Hematopoietic multipotent progenitor cell treated with erythropoietin and hydrocortisone succinate and interleukin-3 and kit ligand, for 6 days (in vitro differentiated cells): ENCODE data around the gene DTNB.
"Not testable (repeated sequence)": the region's sequence is repeated elsewhere in the genome, so short reads cannot be mapped to it uniquely, and the experiment has no call there.

Experiments used
- DNase-seq: peaks from one replicate; pipeline ENCODE4 v3.0.0-alpha.2; 2015

The DTNB gene

GRCh38 chr2:25673300-25674076 is at the start of gene DTNB:
TSS of gene DTNB (minus strand) at chr2:25673577. CDS start at chr2:25652660, 20,917 bp downstream.
- DNase-seq = peak; percentile 70

- no peak for DNase-seq
These were observed 48.8 kb upstream of the DTNB start for GRCh38 chr2:25722224-25722623.

DNA sequence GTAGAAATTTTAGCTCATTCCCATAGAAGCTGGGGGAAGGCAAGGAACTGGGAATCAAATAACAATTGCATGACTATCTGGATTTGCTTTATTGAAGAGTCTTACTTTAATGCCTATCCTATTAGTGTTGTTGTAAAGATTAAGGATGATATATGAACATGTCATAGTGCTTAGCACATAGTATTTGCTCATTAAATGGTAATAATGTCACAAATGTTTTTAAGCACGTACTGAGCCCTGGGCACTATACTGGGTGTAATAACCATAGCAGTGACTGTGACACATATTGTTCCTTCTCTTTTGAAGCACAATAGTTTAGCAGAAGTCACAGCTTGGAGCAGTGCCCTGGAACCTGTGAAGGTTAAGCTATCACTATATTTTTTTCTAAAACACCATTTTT is 47.2 kb upstream of the DTNB start:
- no peak for DNase-seq

- no peak for DNase-seq
These were observed 41.4 kb upstream of the DTNB start for GRCh38 chr2:25714740-25715139.

DNA sequence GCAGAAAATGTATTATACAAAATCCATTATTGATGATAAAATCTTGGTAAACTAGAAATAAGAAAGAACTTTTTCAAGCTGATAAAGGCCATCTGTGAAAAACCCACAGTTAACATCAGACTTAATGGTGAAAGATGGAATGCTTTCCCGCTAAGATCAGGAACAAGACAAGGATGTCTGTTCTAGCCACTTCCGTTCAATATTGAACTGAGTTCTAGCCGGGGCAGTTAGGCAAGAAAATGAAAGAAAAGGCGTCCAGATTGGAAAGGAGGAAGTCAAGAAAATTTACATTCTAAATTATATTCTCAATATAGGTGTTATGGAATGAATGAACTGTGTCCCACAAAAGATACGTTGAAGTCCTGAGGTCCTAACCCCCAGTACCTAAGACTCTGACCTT is 39.1 kb upstream of the DTNB start:
- peak; percentile 21 for DNase-seq

DNA sequence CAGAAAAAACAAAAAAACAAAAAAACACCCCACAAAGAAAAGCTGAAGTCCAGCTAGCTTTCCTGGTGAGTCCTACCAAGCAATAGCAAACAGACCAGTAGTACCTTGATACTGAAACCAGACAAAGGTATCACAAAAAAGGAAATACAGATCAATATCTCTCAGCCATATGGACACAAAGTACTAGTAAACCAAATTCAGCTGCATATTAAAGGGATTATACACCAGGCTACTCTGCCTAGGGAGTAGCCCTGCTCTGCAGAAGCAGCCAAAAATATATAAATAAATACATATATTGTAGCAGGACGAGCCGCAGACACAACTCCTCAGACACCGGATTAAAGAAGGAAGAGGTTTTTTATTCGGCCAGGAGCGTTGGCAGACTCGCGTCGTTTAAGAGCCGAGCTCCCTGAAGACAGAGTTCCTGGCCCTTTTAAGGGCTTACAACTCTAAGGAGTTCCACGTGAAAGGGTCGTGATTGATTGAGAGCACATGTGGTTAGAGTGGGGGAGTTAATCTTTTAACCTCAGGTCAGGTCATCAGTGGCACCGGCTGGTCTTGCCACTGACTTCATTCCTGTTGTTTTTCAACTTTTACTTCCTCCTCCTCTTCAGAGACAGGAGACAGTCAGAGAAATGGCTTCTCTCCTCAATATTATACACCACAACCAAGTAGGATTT is 38.4 kb upstream of the DTNB start:
- peak; percentile 13 for DNase-seq

- DNase-seq = no peak
These were observed 37.4 kb upstream of the DTNB start for GRCh38 chr2:25710750-25711149.

GRCh38 chr2:25709349-25709748 is 36.0 kb upstream of the DTNB start:
- no peak for DNase-seq

- DNase-seq = no peak
These were observed 34.7 kb upstream of the DTNB start for GRCh38 chr2:25707927-25708590.

DNA sequence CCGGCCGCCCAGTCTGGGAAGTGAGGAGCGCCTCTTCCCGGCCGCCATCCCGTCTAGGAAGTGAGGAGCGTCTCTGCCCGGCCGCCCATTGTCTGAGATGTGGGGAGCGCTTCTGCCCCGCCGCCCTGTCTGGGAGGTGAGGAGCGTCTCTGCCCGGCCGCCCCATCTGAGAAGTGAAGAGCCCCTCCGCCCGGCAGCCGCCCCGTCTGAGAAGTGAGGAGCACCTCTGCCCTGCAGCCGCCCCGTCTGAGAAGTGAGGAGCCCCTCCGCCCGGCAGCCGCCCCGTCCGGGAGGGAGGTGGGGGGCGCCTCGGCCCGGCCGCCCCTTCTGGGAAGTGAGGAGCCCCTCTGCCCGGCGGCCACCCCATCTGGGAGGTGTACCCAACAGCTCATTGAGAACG is 32.2 kb upstream of the DTNB start:
- DNase-seq = not testable (repeated sequence)

DNA sequence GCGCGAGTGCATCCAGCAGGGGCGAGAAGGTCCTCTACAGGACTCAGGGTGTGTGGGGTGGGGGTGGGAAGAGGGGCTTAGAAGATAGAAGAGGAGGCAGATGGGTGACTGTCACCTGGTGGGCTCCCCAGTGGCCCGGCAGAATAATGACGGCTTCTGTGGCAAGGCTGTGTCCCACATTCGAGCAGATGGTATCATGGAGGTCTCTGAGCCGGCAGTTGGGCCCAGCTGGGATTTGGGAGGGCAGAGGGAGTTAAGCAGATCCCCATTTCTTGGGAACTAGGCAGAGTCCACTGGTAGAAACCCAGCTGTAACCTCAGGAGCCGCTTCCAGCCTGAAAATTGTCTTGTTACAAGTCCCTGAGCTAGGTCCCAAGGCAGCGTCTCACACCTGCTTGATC is 28.4 kb upstream of the DTNB start:
- no peak for DNase-seq

DNA sequence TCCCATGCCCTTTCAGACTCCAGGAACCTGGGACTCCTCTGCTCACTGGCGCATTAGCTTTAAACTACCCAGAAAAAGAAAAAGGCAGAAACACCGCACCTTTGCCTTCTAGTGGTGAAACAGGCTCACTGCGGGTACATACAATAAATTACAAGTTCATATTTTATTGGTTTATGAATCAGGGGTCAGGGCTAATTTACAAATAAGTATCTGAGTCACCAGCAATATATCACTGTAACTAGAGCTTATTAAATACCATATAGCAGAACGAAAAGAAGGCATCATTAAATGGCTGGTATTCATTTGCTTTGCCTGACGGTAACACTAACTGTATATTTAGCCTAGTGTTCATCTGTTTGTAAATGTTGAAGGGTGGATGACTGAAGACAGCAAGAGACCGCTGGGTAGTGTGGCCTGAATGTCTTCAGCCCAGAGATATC is 26.9 kb upstream of the DTNB start:
- DNase-seq = peak; percentile 70

- DNase-seq = no peak
These were observed 25.8 kb upstream of the DTNB start for GRCh38 chr2:25699216-25699615.

DNA sequence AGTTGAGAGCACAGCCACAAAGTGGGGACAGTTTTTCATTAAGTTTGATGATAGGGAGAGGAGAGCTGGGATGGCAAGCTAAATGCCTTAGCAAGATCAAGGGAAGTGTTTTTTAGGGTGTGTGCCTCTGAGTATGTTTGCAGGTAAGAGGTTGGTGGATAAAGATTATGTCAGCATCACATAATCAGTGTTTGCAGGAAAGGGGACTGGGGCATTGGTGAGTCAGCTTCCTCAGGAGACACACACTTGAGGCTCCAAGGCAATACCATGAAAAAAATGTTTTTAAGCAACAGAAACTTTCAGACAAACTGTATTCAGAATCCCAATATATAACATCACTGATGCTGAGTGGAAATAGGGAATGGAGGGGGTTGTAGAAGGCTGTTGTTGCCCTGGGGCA is 25.4 kb upstream of the DTNB start:
- DNase-seq = no peak

- DNase-seq = no peak
These were observed 24.4 kb upstream of the DTNB start for GRCh38 chr2:25697559-25698341.

DNA sequence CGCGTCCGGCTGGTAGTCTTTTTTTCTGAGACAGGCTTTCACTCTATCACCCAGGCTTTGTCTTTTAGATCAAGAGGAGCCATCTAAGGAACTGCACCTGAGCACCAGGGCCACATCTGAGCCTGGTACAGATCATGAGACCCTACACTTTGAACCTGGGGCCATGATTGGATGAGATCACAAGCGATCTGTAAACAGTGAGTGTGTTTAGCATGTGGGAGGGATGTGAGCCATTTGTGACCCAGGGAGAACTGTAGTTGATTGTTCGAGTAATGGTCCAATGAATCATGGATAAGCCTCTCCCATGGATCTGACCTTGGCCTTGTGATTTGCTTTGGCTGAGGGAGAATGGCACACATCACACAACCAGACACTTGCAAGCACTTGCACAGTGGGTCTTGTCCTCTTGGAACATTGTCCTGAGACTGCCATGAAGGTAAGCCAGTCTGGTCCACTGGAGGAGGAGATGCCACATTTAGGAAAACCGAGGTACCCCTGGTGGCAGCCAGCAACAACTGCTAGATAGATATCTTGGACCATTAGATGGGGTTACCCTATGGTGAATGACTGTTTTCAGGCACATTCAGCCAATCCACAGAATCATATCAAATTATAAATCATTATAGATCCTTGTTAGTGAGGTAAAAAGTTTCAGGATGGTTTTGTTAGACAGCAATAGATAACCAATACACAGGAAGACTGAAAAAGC is 19.5 kb upstream of the DTNB start:
- DNase-seq = no peak

- no peak for DNase-seq
These were observed 18.8 kb upstream of the DTNB start for GRCh38 chr2:25692143-25692542.

GRCh38 chr2:25690058-25690457 is 16.7 kb upstream of the DTNB start:
- no peak for DNase-seq

- no peak for DNase-seq
These were observed 14.9 kb upstream of the DTNB start for GRCh38 chr2:25688236-25688635.

DNA sequence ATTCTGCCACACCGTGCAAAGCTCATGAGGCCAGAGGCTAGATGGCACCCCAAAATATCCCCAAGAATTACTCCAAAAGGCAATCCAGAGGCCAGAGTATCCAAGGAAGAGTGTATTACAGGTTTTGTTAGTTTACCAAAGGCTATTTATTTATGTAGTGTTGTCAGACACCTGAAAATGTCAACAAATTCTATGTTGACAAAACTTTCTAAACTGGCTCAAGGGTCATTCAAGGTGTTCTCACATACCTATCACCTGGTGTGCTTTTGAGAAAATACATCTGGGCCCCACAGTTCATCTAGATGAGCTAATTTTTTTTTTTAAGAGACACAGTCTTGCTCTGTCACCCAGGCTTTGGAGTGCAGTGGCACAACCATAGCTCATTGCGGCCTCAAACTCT is 12.4 kb upstream of the DTNB start:
- DNase-seq = no peak

- no peak for DNase-seq
These were observed 11.4 kb upstream of the DTNB start for GRCh38 chr2:25684577-25685473.
